ENCODE results near the gene STARD10. TPM values are rescaled to one million over a fixed set of nuclear protein-coding genes. Genes with fewer than 3 reads are reported as not detected.

STARD10 gene
- total and polyA plus RNA-seq, 8 donors, result 99.5 to 366 (median 164) TPM

DNA sequence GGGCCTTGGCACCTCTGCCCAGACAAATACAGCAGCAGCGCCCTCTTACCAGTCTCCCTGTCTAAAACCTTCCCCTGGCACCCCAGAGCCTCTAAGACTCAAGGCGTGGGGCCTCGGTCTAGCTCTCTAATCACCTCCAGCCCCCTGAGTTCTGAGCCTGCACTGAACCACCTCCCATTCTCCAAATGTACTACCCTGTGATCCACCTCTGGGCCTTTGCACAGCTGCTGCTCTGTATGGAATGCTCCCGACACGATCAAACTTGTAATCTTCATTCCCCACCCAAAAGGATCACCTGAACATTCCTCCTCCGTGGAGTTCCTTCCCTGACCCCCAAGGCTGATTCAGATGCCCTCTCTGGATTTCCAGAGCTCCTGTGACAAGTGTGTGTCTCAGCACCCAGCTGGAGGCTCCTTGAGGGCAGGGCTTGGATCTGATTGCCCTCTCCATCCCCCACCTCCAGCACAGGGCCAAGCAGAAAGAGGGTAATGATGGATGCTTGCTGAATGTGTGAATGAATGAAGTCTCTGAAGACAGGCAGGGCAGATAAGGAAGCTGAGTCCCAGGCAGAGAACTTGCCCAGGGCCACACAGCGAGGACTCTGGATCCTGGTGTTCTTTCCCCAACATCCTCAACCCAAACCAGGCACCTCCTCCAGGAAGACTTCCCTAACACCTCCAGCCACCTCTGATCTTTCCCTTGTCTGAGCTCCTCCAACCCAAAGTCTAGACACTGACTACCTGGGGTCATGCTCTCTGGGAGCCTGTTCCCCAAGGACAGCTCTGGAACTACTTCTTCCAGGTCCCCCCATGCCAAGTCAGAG lies 18.3 kb downstream of the STARD10 start:
- Histone ChIP-seq H3K27ac (peak overlapping the region; percentile 66 to 93 (median 72)), H3K4me1 (peaks cover 47 to 72% (median 61%) of the 10 kb centered on the region in 3 donors), H3K9me3 (no peaks in the 10 kb centered on the region), H3K27me3 (no peaks in the 10 kb centered on the region), H3K36me3 (no peaks in the 10 kb centered on the region), H3K4me3 (peak overlapping the region in 1 of 4 donors; percentile 3)
- FAIRE-seq, result no peak
- no peak for DNase-seq
- no peak for ATAC-seq
- intact Hi-C loops (cut with DNase I), result no loop called here
- TF ChIP-seq CTCF (IDR thresholded peaks at IDR 0.05), result no peak
- 66 to 74% methylated on average over 7 of the region's 7 CpGs for WGBS, 2 donors

- no peak overlapping the region for H3K27ac ChIP-seq
- H3K4me3 ChIP-seq, result no peak overlapping the region
- H3K9me3 ChIP-seq, result no peaks in the 10 kb centered on the region
- ATAC-seq (no peak), FAIRE-seq (no peak), DNase-seq (no peak)
- WGBS, 2 donors, result 59% methylated on average over 6 of the region's 6 CpGs
- no peaks in the 10 kb centered on the region for H3K27me3 ChIP-seq
- no peaks in the 10 kb centered on the region for H3K36me3 ChIP-seq
- no peak for TF ChIP-seq CTCF (IDR thresholded peaks at IDR 0.05)
- intact Hi-C loops (cut with DNase I), result no loop called here
- H3K4me1 ChIP-seq, result peaks cover 47 to 64% (median 58%) of the 10 kb centered on the region in 3 donors
Observed at GRCh38 chr11:72774499-72774898, 19.3 kb downstream of the STARD10 start.

- WGBS, 2 donors, result 18 to 35% methylated on average over 6 of the region's 6 CpGs
- Histone ChIP-seq H3K27me3 (no peaks in the 10 kb centered on the region), H3K4me3 (no peak overlapping the region), H3K36me3 (no peaks in the 10 kb centered on the region), H3K27ac (peak overlapping the region in 1 of 4 donors; percentile 37), H3K9me3 (no peaks in the 10 kb centered on the region), H3K4me1 (peaks cover 46 to 56% (median 53%) of the 10 kb centered on the region in 3 donors)
- no peak for FAIRE-seq
- intact Hi-C loops (cut with DNase I), result no loop called here
- ATAC-seq, result no peak
- no peak for DNase-seq
- no peak for TF ChIP-seq CTCF (IDR thresholded peaks at IDR 0.05)
Observed at GRCh38 chr11:72773696-72774095, 20.2 kb downstream of the STARD10 start.

DNA sequence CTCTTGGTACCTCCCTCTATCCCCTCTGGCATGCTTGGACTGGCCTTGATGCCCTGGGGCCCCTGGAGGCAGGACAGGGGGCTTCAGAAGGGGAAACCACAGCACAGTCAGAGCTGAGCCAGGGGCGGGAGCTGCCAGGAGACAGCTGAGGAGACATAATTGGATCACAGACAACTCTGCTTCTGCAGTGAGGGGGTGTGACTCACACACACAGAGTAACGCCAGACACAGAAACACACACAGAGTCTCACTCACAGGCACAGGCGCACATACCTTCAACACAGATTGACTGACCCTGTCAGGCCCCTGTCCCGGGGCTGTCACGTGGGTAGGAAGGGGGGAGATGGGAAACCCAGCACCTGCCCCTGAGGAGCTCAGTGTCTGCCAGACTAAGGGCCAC lies 20.6 kb downstream of the STARD10 start:
- 17 to 18% methylated on average over 5 of the region's 5 CpGs for WGBS, 2 donors
- FAIRE-seq (no peak), ATAC-seq (peak; percentile 14 to 61 (median 34)), DNase-seq (peak in 5 of 6 donors; percentile 63 to 77 (median 64))
- Histone ChIP-seq H3K36me3 (no peaks in the 10 kb centered on the region), H3K4me3 (no peak overlapping the region), H3K27me3 (no peaks in the 10 kb centered on the region), H3K4me1 (peaks cover 42 to 52% (median 50%) of the 10 kb centered on the region in 3 donors), H3K27ac (peak overlapping the region in 1 of 4 donors; percentile 37), H3K9me3 (no peaks in the 10 kb centered on the region)
- intact Hi-C loops (cut with DNase I), result no loop called here
- no peak for TF ChIP-seq CTCF (IDR thresholded peaks at IDR 0.05)

DNA sequence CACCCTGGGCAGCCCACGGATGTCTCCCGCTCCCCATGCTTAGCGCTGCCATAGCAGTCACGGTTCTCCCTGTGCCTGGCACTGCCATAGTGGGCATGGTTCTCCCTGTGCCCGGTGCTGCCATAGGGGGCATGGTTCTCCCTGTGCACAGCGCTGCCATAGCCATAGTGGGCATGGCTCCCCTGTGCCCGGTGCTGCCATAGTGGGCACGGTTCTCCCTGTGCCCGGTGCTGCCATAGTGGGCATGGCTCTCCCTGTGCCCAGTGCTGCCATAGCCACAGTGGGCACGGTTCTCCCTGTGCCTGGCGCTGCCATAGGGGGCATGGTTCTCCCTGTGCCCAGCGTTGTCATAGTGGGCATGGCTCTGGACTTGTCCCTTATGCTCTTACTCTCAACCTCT lies 21.8 kb downstream of the STARD10 start:
- 86 to 89% methylated on average over 12 of the region's 12 CpGs for WGBS, 2 donors
- no peak for TF ChIP-seq CTCF (IDR thresholded peaks at IDR 0.05)
- no peak overlapping the region for H3K27ac ChIP-seq
- no peaks in the 10 kb centered on the region for H3K9me3 ChIP-seq
- DNase-seq, result no peak
- no peak for FAIRE-seq
- peaks cover 33 to 41% (median 39%) of the 10 kb centered on the region in 3 donors for H3K4me1 ChIP-seq
- H3K36me3 ChIP-seq, result no peaks in the 10 kb centered on the region
- H3K4me3 ChIP-seq, result no peak overlapping the region
- no peaks in the 10 kb centered on the region for H3K27me3 ChIP-seq
- intact Hi-C loops (cut with DNase I), result no loop called here
- no peak for ATAC-seq

Data from pancreas (tissue), 10 donors.